Measurements from ENCODE around the gene TMEM59.

GRCh38 chr1:54004481-54005049 is 48.4 kb downstream of the TMEM59 start:
- TF ChIP-seq CTCF (IDR thresholded peaks at IDR 0.05) (no peak), EZH2 (IDR thresholded peaks at IDR 0.05; ENCODE audit: borderline replicate concordance, insufficient read depth, low read depth, low read length, poor library complexity, severe bottlenecking) (no peak)

Measured in B cell (primary cell).